CD14-positive monocyte (primary cell): ENCODE data around the gene GPR27. TPM values are rescaled to one million over a fixed set of nuclear protein-coding genes. Genes with fewer than 3 reads are reported as not detected.
A peak's percentile ranks its signal among the peaks of the same experiment; 100 is the strongest.

ENCODE experiments used
- DNase-seq, 3 donors: peaks; one replicate each; pipeline ENCODE4 v3.0.0-alpha.2; 2011 to 2022
- H2AFZ ChIP-seq: 2 replicates; pipeline ENCODE4 v1.6.0; 2012; ENCODE audit warnings: mild to moderate bottlenecking, low read depth, low read length, inconsistent platforms; ENCODE audit not compliant: insufficient read depth, poor library complexity, severe bottlenecking
- H3K27ac ChIP-seq, 2 donors: 1 replicate in 1 of 2; 2 replicates in 1 of 2; pipeline ENCODE4 v1.5.1; 2012 to 2013; ENCODE audit warnings: low read length in 2 of 2, control low read depth in 1 of 2, inconsistent platforms in 1 of 2, low read depth in 1 of 2, mild to moderate bottlenecking in 1 of 2
- H3K27me3 ChIP-seq, 2 donors: one replicate each; pipeline versions ENCODE4 v1.6.0 to v1.6.1; 2011 to 2013; ENCODE audit warnings: low read length in 2 of 2; ENCODE audit not compliant: control insufficient read depth in 2 of 2, insufficient read depth in 2 of 2
- H3K36me3 ChIP-seq, 2 donors: replicated peaks in 1 of 2; 1 replicate in 1 of 2; 2 replicates in 1 of 2; pipeline versions ENCODE4 v1.5.1 to v1.6.1; 2012 to 2013; ENCODE audit warnings: low read length in 2 of 2, control low read depth in 1 of 2, inconsistent platforms in 1 of 2, mild to moderate bottlenecking in 1 of 2; ENCODE audit not compliant: insufficient read depth in 2 of 2, control insufficient read depth in 1 of 2
- H3K4me1 ChIP-seq, 2 donors: 1 replicate in 1 of 2; 2 replicates in 1 of 2; pipeline versions ENCODE4 v1.5.1 to v1.6.1; 2012 to 2013; ENCODE audit warnings: low read length in 2 of 2, control low read depth in 1 of 2, inconsistent platforms in 1 of 2, mild to moderate bottlenecking in 1 of 2, moderate library complexity in 1 of 2; ENCODE audit not compliant: insufficient read depth in 2 of 2, control insufficient read depth in 1 of 2
- H3K4me2 ChIP-seq: replicated peaks from 2 replicates; pipeline ENCODE3; 2012; ENCODE audit warnings: low read length, moderate library complexity, mild to moderate bottlenecking; ENCODE audit not compliant: poor library complexity, severe bottlenecking; ENCODE audit errors: extremely low read depth
- H3K4me3 ChIP-seq, 3 experiments: fragments of 200-600 bp in 1 of 3; sonication (generic) in 1 of 3; replicated peaks in 1 of 3; 1 replicate in 2 of 3; 2 replicates in 1 of 3; pipeline ENCODE4 v1.5.1; 2011 to 2013; ENCODE audit warnings: low read length in 3 of 3, mild to moderate bottlenecking in 3 of 3, control low read depth in 2 of 3, low read depth in 2 of 3, inconsistent platforms in 1 of 3, moderate library complexity in 1 of 3
- H3K79me2 ChIP-seq: 2 replicates; pipeline ENCODE4 v1.6.0; 2012; ENCODE audit warnings: mild to moderate bottlenecking, control low read depth, inconsistent platforms, low read length, moderate library complexity; ENCODE audit not compliant: insufficient read depth
- H3K9ac ChIP-seq: 2 replicates; pipeline ENCODE4 v1.6.0; 2017; ENCODE audit warnings: low read length, mild to moderate bottlenecking; ENCODE audit not compliant: insufficient read depth, poor library complexity, severe bottlenecking
- H3K9me3 ChIP-seq, 2 donors: replicated peaks in 1 of 2; 1 replicate in 1 of 2; 2 replicates in 1 of 2; pipeline versions ENCODE4 v1.5.1 to v1.6.1; 2012 to 2013; ENCODE audit warnings: low read length in 2 of 2, control low read depth in 1 of 2; ENCODE audit not compliant: control insufficient read depth in 1 of 2, insufficient read depth in 1 of 2
- H4K20me1 ChIP-seq: 2 replicates; pipeline ENCODE4 v1.6.0; 2012; ENCODE audit warnings: mild to moderate bottlenecking, low read length, control low read depth, moderate library complexity; ENCODE audit not compliant: insufficient read depth
- H3K27ac Mint-ChIP-seq, 7 donors: one replicate each; pipeline ENCODE4 v1.8.0; 2020; ENCODE audit warnings: mild to moderate bottlenecking in 7 of 7, mixed read lengths in 7 of 7, moderate library complexity in 6 of 7, inconsistent platforms in 2 of 7
- H3K27me3 Mint-ChIP-seq, 3 donors: one replicate each; pipeline ENCODE4 v1.8.0; 2021 to 2022; ENCODE audit warnings: low read depth in 3 of 3, mild to moderate bottlenecking in 3 of 3, mixed read lengths in 3 of 3, moderate library complexity in 3 of 3, inconsistent platforms in 1 of 3
- H3K36me3 Mint-ChIP-seq, 2 donors: one replicate each; pipeline ENCODE4 v1.8.0; 2020; ENCODE audit warnings: mixed read lengths in 2 of 2, inconsistent platforms in 1 of 2, mild to moderate bottlenecking in 1 of 2
- H3K4me1 Mint-ChIP-seq: one replicate; pipeline ENCODE4 v1.8.0; 2020; ENCODE audit warnings: mild to moderate bottlenecking, mixed read lengths
- H3K4me3 Mint-ChIP-seq, 2 donors: one replicate each; pipeline ENCODE4 v1.8.0; 2020; ENCODE audit warnings: mild to moderate bottlenecking in 2 of 2, mixed read lengths in 2 of 2, moderate library complexity in 1 of 2
- H3K9me3 Mint-ChIP-seq, 7 donors: one replicate each; pipeline ENCODE4 v1.8.0; 2020 to 2022; ENCODE audit warnings: mixed read lengths in 7 of 7, mild to moderate bottlenecking in 6 of 7, moderate library complexity in 6 of 7, inconsistent platforms in 2 of 7
- CTCF ChIP-seq: fragments of 200-600 bp; IDR thresholded peaks from one replicate; pipeline ENCODE4 v1.8.0; 2022; ENCODE audit warnings: antibody characterized with exemption, mild to moderate bottlenecking
- WGBS: methylation state at CpG from one replicate; pipeline ENCODE4 v1.1.5; 2013; ENCODE audit warnings: missing lambda C conversion rate; ENCODE audit not compliant: insufficient coverage; 5-methylcytosine and 5-hydroxymethylcytosine counted together
- intact Hi-C, 2 donors: fragments of 100-400 bp; cut with micrococcal nuclease; formaldehyde crosslinking; loops; one replicate each; pipeline versions ENCODE4 v1.15.0 to v1.15.1; 2023
- polyA plus RNA-seq, 3 donors: library from polyadenylated mRNA; depleted of rRNA in 1 of 3; unstranded in 2 of 3; stranded (reverse) in 1 of 3; fragments of 300-500 nt in 2 of 3; fragments of >200 nt in 1 of 3; fragmentation: Illumina TruSeq in 2 of 3; gene quantifications; 1 replicate in 2 of 3; 2 replicates in 1 of 3; pipeline ENCODE4 v1.2.3, GENCODE V29; 2012 to 2021

The GPR27 gene
- polyA plus RNA-seq, 3 donors: 5.7 to 19.6 (median 6.6) TPM

- Histone ChIP-seq H4K20me1 (no peaks in the 10 kb centered on the region), H3K9me3 (no peaks in the 10 kb centered on the region), H3K4me2 (peak overlapping the region; percentile 1), H2AFZ (no peak overlapping the region), H3K79me2 (no peaks in the 10 kb centered on the region), H3K36me3 (no peaks in the 10 kb centered on the region), H3K4me3 (peak overlapping the region in 1 of 3 experiments; percentile 29), H3K9ac (no peak overlapping the region), H3K27ac (peak overlapping the region in 1 of 2 donors; percentile 89), H3K27me3 (no peaks in the 10 kb centered on the region), H3K4me1 (peaks cover 16 to 27% of the 10 kb centered on the region in 2 donors)
- Mint-ChIP-seq H3K36me3 (peaks cover 0 to 3% of the 10 kb centered on the region in 2 donors), H3K27ac (peak overlapping the region; percentile 81 to 96 (median 87)), H3K4me3 (no peak overlapping the region), H3K9me3 (peaks cover 0 to 7% (median 0%) of the 10 kb centered on the region in 7 donors), H3K4me1 (peaks cover 35% of the 10 kb centered on the region), H3K27me3 (peaks cover 0 to 1% (median 0%) of the 10 kb centered on the region in 3 donors)
- intact Hi-C loops: loop anchor here in 1 of 2 donors (5.0 kb wide), 1 partner anchor 52 kb away; no protein-coding TSS in a partner anchor
- WGBS: 100% methylated on average over 1 of the region's 2 CpGs
- DNase-seq: no peak
- no peak for TF ChIP-seq CTCF
These were observed 52.0 kb downstream of the GPR27 start for GRCh38 chr3:71805691-71806090.

Other genes with a start within 250 kb of the GPR27 start
- gene FOXP1, start 170.1 kb upstream of the GPR27 start, polyA plus RNA-seq: 10 to 100 TPM; 25.7 to 42.6 (median 27.8) TPM
- 100 to 1,000 TPM in 1 of 3 donors, 10 to 100 TPM in 2; 35.6 to 111 (median 58.6) TPM for gene EIF4E3, start 28.5 kb upstream of the GPR27 start, polyA plus RNA-seq
- 10 to 100 TPM; 25.4 to 81.7 (median 37.8) TPM for gene PROK2, start 31.3 kb downstream of the GPR27 start, polyA plus RNA-seq